Stomach (tissue), 4 donors: Measurements from ENCODE around the gene ESRRG.

ENCODE experiments used
- CTCF ChIP-seq, 7 experiments: fragments of 450-650 bp in 4 of 7; fragments of 200-600 bp in 3 of 7; sonication (generic) in 3 of 7; IDR thresholded peaks; one replicate each; pipeline ENCODE4 v1.5.1; 2016 to 2019; ENCODE audit warnings: antibody characterized with exemption in 7 of 7, control low read depth in 2 of 7, mild to moderate bottlenecking in 1 of 7
- EP300 ChIP-seq: sonication (generic); formaldehyde crosslinking; IDR thresholded peaks from one replicate; pipeline ENCODE4 v1.6.1; 2017; ENCODE audit warnings: antibody characterized with exemption

- TF ChIP-seq CTCF (IDR thresholded peaks at IDR 0.05) (no peak), EP300 (no peak)
These were observed 167.6 kb downstream of the ESRRG start for GRCh38 chr1:216555653-216556052.
